ENCODE results near the gene LARP1. TPM values are rescaled to one million over a fixed set of nuclear protein-coding genes. Genes with fewer than 3 reads are reported as not detected.

LARP1 gene
- total RNA-seq, 1 donor from 2014 or later, result 231 TPM

DNA sequence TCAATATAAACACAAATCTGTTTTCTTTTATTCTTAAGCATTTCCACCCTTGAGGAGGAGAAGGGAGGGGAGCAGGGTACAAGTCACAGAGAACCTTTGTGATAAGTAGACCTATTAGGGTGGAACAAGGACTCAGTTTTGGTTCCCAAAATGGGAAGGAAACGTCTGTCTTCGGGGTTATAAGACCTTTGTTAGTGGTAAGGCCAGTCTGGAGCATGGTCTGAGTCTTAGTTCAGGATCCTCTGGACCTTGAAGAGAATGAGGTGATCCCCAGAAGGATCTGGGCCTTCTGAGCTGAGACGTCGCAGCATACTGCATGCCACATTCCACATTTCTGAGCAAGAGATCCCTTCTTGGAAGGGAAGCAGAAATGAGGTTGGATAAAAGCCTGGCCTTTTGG is 58.0 kb downstream of the LARP1 start:
- H3K4me3 Mint-ChIP-seq, result peak overlapping the region; percentile 28
- intact Hi-C loops (cut with micrococcal nuclease), result loop anchor here (10.0 kb wide), 1 partner anchor 368 kb away; the partner anchor contains the start of gene SAP30L
- no peak for DNase-seq
- peak overlapping the region; percentile 71 for H3K27ac Mint-ChIP-seq
- ChIA-PET POLR2A (no interaction called here), CTCF (interaction anchor here (1.1 kb wide), 1 partner anchor 162 kb away, joined by 7 read pairs; no protein-coding TSS in a partner anchor)
- no peaks in the 10 kb centered on the region for H3K27me3 Mint-ChIP-seq
- ATAC-seq (ENCODE audit: low read depth), result no peak
- H3K36me3 Mint-ChIP-seq (ENCODE audit: low read depth), result peaks cover 90% of the 10 kb centered on the region
- TF ChIP-seq, protein P1, sequence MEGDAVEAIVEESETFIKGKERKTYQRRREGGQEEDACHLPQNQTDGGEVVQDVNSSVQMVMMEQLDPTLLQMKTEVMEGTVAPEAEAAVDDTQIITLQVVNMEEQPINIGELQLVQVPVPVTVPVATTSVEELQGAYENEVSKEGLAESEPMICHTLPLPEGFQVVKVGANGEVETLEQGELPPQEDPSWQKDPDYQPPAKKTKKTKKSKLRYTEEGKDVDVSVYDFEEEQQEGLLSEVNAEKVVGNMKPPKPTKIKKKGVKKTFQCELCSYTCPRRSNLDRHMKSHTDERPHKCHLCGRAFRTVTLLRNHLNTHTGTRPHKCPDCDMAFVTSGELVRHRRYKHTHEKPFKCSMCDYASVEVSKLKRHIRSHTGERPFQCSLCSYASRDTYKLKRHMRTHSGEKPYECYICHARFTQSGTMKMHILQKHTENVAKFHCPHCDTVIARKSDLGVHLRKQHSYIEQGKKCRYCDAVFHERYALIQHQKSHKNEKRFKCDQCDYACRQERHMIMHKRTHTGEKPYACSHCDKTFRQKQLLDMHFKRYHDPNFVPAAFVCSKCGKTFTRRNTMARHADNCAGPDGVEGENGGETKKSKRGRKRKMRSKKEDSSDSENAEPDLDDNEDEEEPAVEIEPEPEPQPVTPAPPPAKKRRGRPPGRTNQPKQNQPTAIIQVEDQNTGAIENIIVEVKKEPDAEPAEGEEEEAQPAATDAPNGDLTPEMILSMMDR (IDR thresholded peaks at IDR 0.05), result no peak
- no peaks in the 10 kb centered on the region for H3K9me3 Mint-ChIP-seq
- peaks cover 26% of the 10 kb centered on the region for H3K4me1 Mint-ChIP-seq

DNA sequence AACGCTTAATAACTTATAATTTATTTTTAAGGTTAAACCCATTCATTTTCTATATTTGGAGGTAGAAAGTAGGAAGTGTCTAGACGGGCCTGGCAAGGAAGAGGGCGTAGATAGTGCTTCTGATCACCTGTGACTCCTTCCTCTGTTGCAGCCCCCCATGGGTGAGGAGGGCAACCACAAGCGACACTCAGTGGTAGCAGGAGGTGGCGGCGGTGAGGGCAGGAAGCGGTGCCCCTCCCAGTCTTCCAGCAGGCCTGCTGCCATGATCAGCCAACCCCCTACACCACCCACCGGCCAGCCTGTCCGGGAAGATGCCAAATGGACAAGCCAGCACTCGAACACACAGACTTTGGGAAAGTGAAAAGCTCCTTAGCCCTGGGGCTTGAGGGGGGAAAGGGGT is 58.6 kb downstream of the LARP1 start:
- Mint-ChIP-seq H3K27ac (peak overlapping the region; percentile 71), H3K4me3 (no peak overlapping the region), H3K36me3 (ENCODE audit: low read depth) (peaks cover 88% of the 10 kb centered on the region), H3K27me3 (no peaks in the 10 kb centered on the region), H3K9me3 (no peaks in the 10 kb centered on the region), H3K4me1 (peaks cover 26% of the 10 kb centered on the region)
- TF ChIP-seq, protein P1 (IDR thresholded peaks at IDR 0.05), result no peak
- ATAC-seq (ENCODE audit: low read depth) (peak; percentile 33), DNase-seq (no peak)
- intact Hi-C loops (cut with micrococcal nuclease), result loop anchor here (10.0 kb wide), 1 partner anchor 369 kb away; the partner anchor contains the start of gene SAP30L
- CTCF ChIA-PET, result interaction anchor here (1.1 kb wide), 1 partner anchor 163 kb away, joined by 7 read pairs; no protein-coding TSS in a partner anchor
- POLR2A ChIA-PET, result no interaction called here

DNA sequence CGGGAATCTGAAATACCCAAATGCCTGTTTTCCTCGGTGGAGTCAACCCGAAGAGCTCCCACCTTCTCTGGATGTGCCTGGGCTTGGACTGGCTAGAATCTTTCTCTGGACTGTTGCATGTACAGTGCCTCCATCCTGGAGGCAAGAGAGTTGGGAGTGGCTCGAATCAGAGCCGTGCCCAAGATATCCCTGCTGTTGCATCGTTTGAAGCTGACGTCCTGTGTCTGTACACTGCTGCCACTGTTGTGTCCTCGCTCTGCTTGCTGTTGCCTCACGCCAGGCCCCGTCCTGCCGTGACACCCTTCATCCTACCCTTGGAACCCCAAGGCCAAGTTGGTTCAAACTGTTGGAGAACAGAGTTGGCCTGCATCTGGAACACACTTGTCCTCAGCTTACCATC is 59.8 kb downstream of the LARP1 start:
- no peaks in the 10 kb centered on the region for H3K9me3 Mint-ChIP-seq
- ATAC-seq (ENCODE audit: low read depth), result no peak
- no peak overlapping the region for H3K4me3 Mint-ChIP-seq
- no peak overlapping the region for H3K27ac Mint-ChIP-seq
- ChIA-PET POLR2A (no interaction called here), CTCF (no interaction called here)
- H3K27me3 Mint-ChIP-seq, result no peaks in the 10 kb centered on the region
- TF ChIP-seq, protein P1 (IDR thresholded peaks at IDR 0.05), result no peak
- peaks cover 26% of the 10 kb centered on the region for H3K4me1 Mint-ChIP-seq
- no peak for DNase-seq
- H3K36me3 Mint-ChIP-seq (ENCODE audit: low read depth), result peaks cover 84% of the 10 kb centered on the region
- intact Hi-C loops (cut with micrococcal nuclease), result loop anchor here (10.0 kb wide), 1 partner anchor 370 kb away; the partner anchor contains the start of gene SAP30L

DNA sequence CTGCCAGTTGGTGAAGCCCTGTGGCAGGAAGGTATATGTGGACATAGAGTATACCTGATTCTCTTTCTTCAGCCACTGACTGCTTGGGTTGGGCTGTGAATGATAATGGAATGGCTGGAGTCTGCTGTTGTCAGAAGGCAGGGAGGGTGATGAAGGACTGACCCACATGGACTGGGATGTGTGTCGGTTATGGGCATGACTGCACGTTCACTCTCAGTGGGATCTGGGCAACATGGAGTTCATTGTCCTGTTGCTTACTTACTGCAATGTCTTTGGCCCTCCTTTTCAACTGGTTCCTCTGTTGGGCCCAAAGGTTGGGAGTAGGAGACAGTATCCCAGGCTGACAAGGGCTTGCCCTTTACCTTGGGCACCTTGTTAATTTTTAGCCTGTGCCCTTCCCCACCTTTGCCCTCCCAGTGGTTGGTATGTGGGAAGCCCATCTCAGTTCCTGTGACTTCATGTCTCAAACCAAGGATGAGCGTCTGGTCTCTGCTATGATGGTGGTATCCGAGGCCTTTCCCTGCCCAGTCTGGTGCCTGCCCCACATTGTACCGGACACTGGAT is 60.6 kb downstream of the LARP1 start:
- intact Hi-C loops (cut with micrococcal nuclease), result loop anchor here (10.0 kb wide), 1 partner anchor 371 kb away; the partner anchor contains the start of gene SAP30L
- H3K27me3 Mint-ChIP-seq, result no peaks in the 10 kb centered on the region
- no peaks in the 10 kb centered on the region for H3K9me3 Mint-ChIP-seq
- DNase-seq (no peak), ATAC-seq (ENCODE audit: low read depth) (no peak)
- H3K36me3 Mint-ChIP-seq (ENCODE audit: low read depth), result peaks cover 80% of the 10 kb centered on the region
- ChIA-PET CTCF (no interaction called here), POLR2A (interaction anchor here (0.7 kb wide), 1 partner anchor 35 kb away, joined by 4 read pairs; no protein-coding TSS in a partner anchor)
- TF ChIP-seq, protein P1 (IDR thresholded peaks at IDR 0.05), result no peak
- peaks cover 26% of the 10 kb centered on the region for H3K4me1 Mint-ChIP-seq
- no peak overlapping the region for H3K4me3 Mint-ChIP-seq
- no peak overlapping the region for H3K27ac Mint-ChIP-seq

DNA sequence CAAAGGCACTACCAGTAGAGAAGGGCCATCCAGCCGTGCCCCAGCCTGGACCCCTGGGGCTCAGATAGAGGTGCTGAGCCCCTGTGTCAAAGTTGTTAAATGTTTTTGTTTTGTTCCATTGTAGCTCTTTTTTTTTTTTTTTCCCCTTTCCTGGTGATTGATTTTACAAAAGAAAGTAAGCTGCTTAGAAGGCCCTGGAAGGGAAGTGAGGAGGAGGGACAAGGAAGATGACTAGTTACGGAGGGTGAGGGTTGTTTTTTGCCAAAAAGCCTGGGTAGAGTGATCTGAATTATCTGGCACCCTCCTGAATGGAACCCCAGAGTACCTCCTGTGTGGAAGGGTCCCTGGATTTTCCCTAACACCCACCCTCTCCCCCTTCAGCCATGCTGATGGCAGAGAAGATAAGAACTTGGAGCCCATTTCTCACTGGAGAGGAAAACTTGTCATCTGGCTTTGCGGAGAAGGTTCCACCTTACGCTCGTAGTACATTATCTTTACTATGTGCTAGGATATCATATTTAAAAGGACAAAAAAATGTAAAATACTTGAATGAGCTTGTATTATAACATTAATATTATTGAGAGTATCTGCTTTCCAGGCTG is 61.8 kb downstream of the LARP1 start:
- Mint-ChIP-seq H3K36me3 (ENCODE audit: low read depth) (peaks cover 70% of the 10 kb centered on the region), H3K4me1 (peaks cover 23% of the 10 kb centered on the region), H3K4me3 (no peak overlapping the region), H3K27me3 (no peaks in the 10 kb centered on the region), H3K9me3 (no peaks in the 10 kb centered on the region), H3K27ac (no peak overlapping the region)
- ATAC-seq (ENCODE audit: low read depth) (no peak), DNase-seq (no peak)
- intact Hi-C loops (cut with micrococcal nuclease), result loop anchor here (10.0 kb wide), 1 partner anchor 372 kb away; the partner anchor contains the start of gene SAP30L
- ChIA-PET POLR2A (interaction anchor here (0.5 kb wide), 1 partner anchor 590 kb away, joined by 3 read pairs; no protein-coding TSS in a partner anchor), CTCF (no interaction called here)
- TF ChIP-seq, protein P1 (IDR thresholded peaks at IDR 0.05), result no peak
